Endothelial cell of umbilical vein (primary cell): ENCODE data around the gene DDX54. TPM values are rescaled to one million over a fixed set of nuclear protein-coding genes. Genes with fewer than 3 reads are reported as not detected.

Experiments used
- BruUV-seq: library from RNA; stranded (reverse); fragments of 400-500 nt; replicated peaks from 2 replicates; lab custom pipeline; 2021; lab: Mats Ljungman, UMichigan
- CTCF ChIA-PET: fragments of 300-600, 350-600 bp; sonication (Branson Sonifier 250); formaldehyde crosslinking; loops from one replicate; lab custom pipeline; 2021; ENCODE audit warnings: antibody characterized with exemption, inconsistent platforms; lab: Charles Lee
- POLR2A ChIA-PET: fragments of 300-600, 350-600 bp; sonication (Branson Sonifier 250); formaldehyde crosslinking; loops from one replicate; lab custom pipeline; 2021; ENCODE audit warnings: antibody characterized with exemption, inconsistent platforms; lab: Charles Lee
- DNase-seq: peaks from one replicate; pipeline ENCODE4 v3.0.0-alpha.2; 2011; ENCODE audit warnings: low read depth, low spot score
- FAIRE-seq: peaks from 2 replicates; lab custom pipeline; 2011; peaks lifted over from hg19 to GRCh38; lab: Jason Lieb, UNC
- H2AFZ ChIP-seq: 2 replicates; pipeline ENCODE4 v1.6.0; 2012; ENCODE audit warnings: low read depth, low read length, control low read depth, inconsistent platforms
- H3K27ac ChIP-seq: 2 replicates; pipeline ENCODE4 v1.5.1; 2011; ENCODE audit warnings: low read depth, mild to moderate bottlenecking, control low read depth, low read length, moderate library complexity; ENCODE audit not compliant: insufficient read depth
- H3K27me3 ChIP-seq, 2 experiments: 2 replicates each; pipeline versions ENCODE4 v1.6.0 to v1.6.1; 2011; ENCODE audit warnings: low read length in 2 of 2, mixed read lengths in 1 of 2; ENCODE audit not compliant: control insufficient read depth in 2 of 2, insufficient read depth in 2 of 2
- H3K36me3 ChIP-seq, 2 experiments: 2 replicates in 1 of 2; 3 replicates in 1 of 2; pipeline ENCODE4 v1.5.1; 2011; ENCODE audit warnings: low read length in 2 of 2, mild to moderate bottlenecking in 1 of 2, moderate library complexity in 1 of 2; ENCODE audit not compliant: control insufficient read depth in 2 of 2, insufficient read depth in 2 of 2; ENCODE audit errors: extremely low read depth in 1 of 2
- H3K4me1 ChIP-seq: 3 replicates; pipeline ENCODE4 v1.5.1; 2011; ENCODE audit warnings: mild to moderate bottlenecking, low read length; ENCODE audit not compliant: control insufficient read depth, insufficient read depth; ENCODE audit errors: extremely low read depth
- H3K4me2 ChIP-seq: 2 replicates; pipeline ENCODE4 v1.6.1; 2011; ENCODE audit warnings: low read length, control low read depth, mixed read lengths; ENCODE audit not compliant: insufficient read depth
- H3K4me3 ChIP-seq, 3 experiments: fragments of 200-600 bp in 1 of 3; sonication (generic), shearing (Covaris generic) in 1 of 3; replicated peaks in 1 of 3; 2 replicates each; pipeline ENCODE4 v1.5.1; 2011 to 2016; ENCODE audit warnings: control low read depth in 3 of 3, low read length in 3 of 3, mild to moderate bottlenecking in 2 of 3, inconsistent platforms in 1 of 3, low read depth in 1 of 3, moderate library complexity in 1 of 3; ENCODE audit not compliant: insufficient read depth in 1 of 3
- H3K79me2 ChIP-seq: 2 replicates; pipeline ENCODE4 v1.6.0; 2012; ENCODE audit warnings: low read length, inconsistent platforms; ENCODE audit not compliant: control insufficient read depth, insufficient read depth
- H3K9ac ChIP-seq: replicated peaks from 2 replicates; pipeline ENCODE3; 2011; ENCODE audit warnings: low read length, control low read depth; ENCODE audit not compliant: insufficient read depth; ENCODE audit errors: extremely low read depth
- H3K9me1 ChIP-seq: replicated peaks from 3 replicates; pipeline ENCODE4 v1.6.0; 2011; ENCODE audit warnings: mild to moderate bottlenecking, low read length; ENCODE audit not compliant: control insufficient read depth, insufficient read depth; ENCODE audit errors: extremely low read depth
- H3K9me3 ChIP-seq: replicated peaks from 2 replicates; pipeline ENCODE4 v1.5.1; 2012; ENCODE audit warnings: low read length, inconsistent platforms; ENCODE audit not compliant: control insufficient read depth, insufficient read depth
- H4K20me1 ChIP-seq: replicated peaks from 2 replicates; pipeline ENCODE3; 2011; ENCODE audit warnings: mild to moderate bottlenecking, low read length; ENCODE audit not compliant: control insufficient read depth, insufficient read depth; ENCODE audit errors: extremely low read depth
- EZH2 ChIP-seq: IDR thresholded peaks from 2 replicates; pipeline ENCODE4 v1.6.1; 2012; ENCODE audit warnings: borderline replicate concordance, low read depth, mild to moderate bottlenecking, moderate library complexity, low read length, inconsistent platforms; ENCODE audit not compliant: severe bottlenecking
- FOS ChIP-seq: IDR thresholded peaks from 2 replicates; pipeline ENCODE4 v1.6.1; 2011; ENCODE audit warnings: mild to moderate bottlenecking, low read length, moderate library complexity, borderline replicate concordance; ENCODE audit not compliant: insufficient read depth
- GATA2 ChIP-seq: IDR thresholded peaks from 2 replicates; pipeline ENCODE4 v1.7.0; 2011; ENCODE audit warnings: low read depth, mild to moderate bottlenecking, moderate library complexity, mixed read lengths, low read length; ENCODE audit not compliant: insufficient read length, insufficient read depth
- JUN ChIP-seq: IDR thresholded peaks from 2 replicates; pipeline ENCODE4 v1.6.1; 2011; ENCODE audit warnings: borderline replicate concordance, low read depth; ENCODE audit not compliant: insufficient read length, insufficient read depth
- MAX ChIP-seq: IDR thresholded peaks from 2 replicates; pipeline ENCODE4 v1.6.1; 2011; ENCODE audit not compliant: insufficient read depth, insufficient read length
- MYC ChIP-seq: IDR thresholded peaks from one replicate; pipeline ENCODE4 v1.6.1; 2011; ENCODE audit warnings: mild to moderate bottlenecking, low read depth, low read length
- POLR2A ChIP-seq: IDR thresholded peaks from 2 replicates; pipeline ENCODE4 v1.6.1; 2012; ENCODE audit warnings: low read depth, mild to moderate bottlenecking, control low read depth, low read length
- dilution Hi-C: fragments of 300-500 bp; cut with MboI; formaldehyde crosslinking; loops from one replicate; pipeline ENCODE4 v1.15.0; 2019; ENCODE audit warnings: low sequenced_read_pairs; ENCODE audit not compliant: extremely low pct_ligation_motif_present
- intact Hi-C: fragments of 100-400 bp; cut with micrococcal nuclease; formaldehyde crosslinking; loops from one replicate; pipeline ENCODE4 v1.10.0; 2022
- polyA plus RNA-seq, 4 experiments: library from polyadenylated mRNA; depleted of rRNA in 3 of 4; stranded (reverse) in 3 of 4; unstranded in 1 of 4; fragments of >200 nt; gene quantifications; 2 replicates each; pipeline versions ENCODE4 v1.2.1 to v1.2.3, GENCODE V29; 2011 to 2012; ENCODE audit warnings: missing spikeins in 1 of 4
- total RNA-seq: library from RNA; stranded (reverse); gene quantifications from 2 replicates; pipeline ENCODE4 v1.2.3, GENCODE V29; 2021
- TF ChIP-seq, protein P1 (sequence below), 2 donors: IDR thresholded peaks; 1 replicate in 1 of 2; 2 replicates in 1 of 2; pipeline ENCODE4 v1.5.1; 2011; ENCODE audit warnings: low read length in 2 of 2, mild to moderate bottlenecking in 2 of 2, moderate library complexity in 2 of 2, control low read depth in 1 of 2, inconsistent platforms in 1 of 2, low read depth in 1 of 2; ENCODE audit not compliant: insufficient read depth in 1 of 2; ENCODE audit errors: extremely low read depth in 1 of 2

Gene DDX54
- total and polyA plus RNA-seq, 2 donors (not counting 3 experiments of a cell fraction or from before 2014, with no cell fraction given) = 54.1 to 90.0 TPM

DNA sequence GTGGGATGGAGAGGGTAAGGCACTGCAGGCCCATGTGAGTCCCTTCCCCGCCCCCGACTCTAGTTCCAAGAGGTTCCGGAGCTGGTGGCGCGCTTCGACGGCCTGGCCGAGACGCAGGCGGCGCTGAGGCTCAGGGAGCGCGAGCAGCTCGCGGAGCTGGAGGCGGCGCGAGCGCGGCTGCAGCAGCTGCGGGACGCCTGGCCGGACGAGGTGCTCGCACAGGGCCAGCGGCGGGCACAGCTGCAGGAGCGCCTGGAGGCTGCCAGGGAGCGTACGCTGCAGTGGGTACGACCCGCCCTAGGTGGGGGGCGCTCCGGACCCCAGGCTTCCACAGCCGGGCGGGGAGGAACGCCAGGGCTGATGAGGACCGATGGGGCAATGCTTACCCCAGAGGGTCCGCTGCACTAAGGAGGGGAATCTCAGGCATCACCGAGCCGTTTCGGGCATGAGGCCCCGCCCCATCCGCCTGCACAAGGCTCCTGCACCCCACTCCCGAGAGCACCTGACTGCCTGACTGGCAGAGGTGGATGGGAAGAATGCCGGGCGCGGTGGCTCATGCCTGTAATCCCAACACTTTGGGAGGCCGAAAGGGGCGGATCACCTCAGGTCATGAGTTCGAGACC, 30.8 kb downstream of the DDX54 start:
- no peak overlapping the region for H3K4me3 ChIP-seq
- CTCF ChIA-PET = interaction anchor here (0.6 to 5.9 kb wide), 4 partner anchors 10 to 161 kb away, joined by 4 to 114 read pairs (median 19); no protein-coding TSS in a partner anchor

DNA sequence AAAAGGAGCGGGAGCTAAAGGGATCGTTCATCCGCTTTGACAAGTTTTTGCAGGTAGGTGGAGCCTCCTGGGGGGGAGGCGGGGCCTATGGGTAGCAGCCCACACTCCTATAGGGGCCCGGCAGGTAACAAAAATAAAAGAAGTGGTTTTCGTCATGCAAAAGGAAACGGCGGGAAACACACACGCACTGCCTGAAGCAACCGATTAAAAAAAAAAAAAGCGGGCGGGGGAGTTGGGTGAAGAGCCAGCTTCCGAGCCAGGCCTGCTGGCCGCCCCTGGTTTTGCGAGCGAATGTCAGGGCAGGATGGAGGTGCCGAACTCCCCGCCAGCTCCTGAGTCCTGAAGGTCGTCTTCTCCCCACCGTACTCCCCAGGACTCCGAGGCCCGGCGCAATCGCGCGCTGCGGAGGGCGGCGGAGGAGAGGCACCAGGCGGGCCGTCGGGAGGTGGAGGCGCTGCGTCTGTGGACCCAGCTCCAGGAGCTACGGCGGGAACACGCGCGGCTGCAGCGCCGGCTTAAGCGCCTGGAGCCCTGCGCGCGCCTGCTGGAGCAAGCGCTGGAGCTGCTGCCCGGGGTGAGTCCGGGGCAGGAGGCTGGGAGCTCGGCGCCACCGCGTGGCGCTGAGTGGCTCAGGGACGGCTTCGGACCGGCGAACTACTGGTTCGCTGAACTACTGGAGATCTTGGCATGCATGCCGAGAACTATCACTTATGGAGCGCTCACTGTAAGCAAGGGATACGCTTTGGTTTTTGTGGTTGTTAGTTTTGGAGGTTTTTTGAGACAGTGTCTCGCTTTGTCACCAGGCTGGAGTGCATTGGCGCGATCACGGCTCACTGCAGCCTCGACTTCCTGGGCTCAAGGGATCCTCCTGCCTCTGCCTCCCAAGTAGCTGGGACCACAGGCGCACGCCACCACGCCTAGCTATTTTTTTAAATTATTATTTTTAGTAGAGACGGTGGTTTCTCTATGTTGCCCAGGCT, 32.2 kb downstream of the DDX54 start:
- H3K4me2 ChIP-seq = peak overlapping the region; percentile 64
- no peaks in the 10 kb centered on the region for H3K9me3 ChIP-seq
- no peak overlapping the region for H3K27ac ChIP-seq
- H3K9ac ChIP-seq = no peak overlapping the region
- H3K4me1 ChIP-seq = no peaks in the 10 kb centered on the region
- H3K27me3 ChIP-seq = peaks cover 22 to 29% of the 10 kb centered on the region in 2 experiments
- POLR2A ChIA-PET = no interaction called here
- intact Hi-C loops (loop anchor here (1.0 to 5.0 kb wide), 4 partner anchors 56 to 248 kb away; no protein-coding TSS in a partner anchor), dilution Hi-C loops (no loop called here)
- peaks cover 0 to 2% of the 10 kb centered on the region in 2 experiments for H3K36me3 ChIP-seq
- no TSS peak for BruUV-seq
- no peak for TF ChIP-seq MYC
- TF ChIP-seq, protein P1, sequence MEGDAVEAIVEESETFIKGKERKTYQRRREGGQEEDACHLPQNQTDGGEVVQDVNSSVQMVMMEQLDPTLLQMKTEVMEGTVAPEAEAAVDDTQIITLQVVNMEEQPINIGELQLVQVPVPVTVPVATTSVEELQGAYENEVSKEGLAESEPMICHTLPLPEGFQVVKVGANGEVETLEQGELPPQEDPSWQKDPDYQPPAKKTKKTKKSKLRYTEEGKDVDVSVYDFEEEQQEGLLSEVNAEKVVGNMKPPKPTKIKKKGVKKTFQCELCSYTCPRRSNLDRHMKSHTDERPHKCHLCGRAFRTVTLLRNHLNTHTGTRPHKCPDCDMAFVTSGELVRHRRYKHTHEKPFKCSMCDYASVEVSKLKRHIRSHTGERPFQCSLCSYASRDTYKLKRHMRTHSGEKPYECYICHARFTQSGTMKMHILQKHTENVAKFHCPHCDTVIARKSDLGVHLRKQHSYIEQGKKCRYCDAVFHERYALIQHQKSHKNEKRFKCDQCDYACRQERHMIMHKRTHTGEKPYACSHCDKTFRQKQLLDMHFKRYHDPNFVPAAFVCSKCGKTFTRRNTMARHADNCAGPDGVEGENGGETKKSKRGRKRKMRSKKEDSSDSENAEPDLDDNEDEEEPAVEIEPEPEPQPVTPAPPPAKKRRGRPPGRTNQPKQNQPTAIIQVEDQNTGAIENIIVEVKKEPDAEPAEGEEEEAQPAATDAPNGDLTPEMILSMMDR (IDR thresholded peaks at IDR 0.05; ENCODE audit: extremely low read depth in 1 of 2, insufficient read depth in 1 of 2, low read depth in 1 of 2, low read length in 2 of 2) = peak; percentile 16 to 62
- no peak for TF ChIP-seq FOS
- TF ChIP-seq EZH2 = peak; percentile 52
- TF ChIP-seq GATA2 = no peak
- TF ChIP-seq MAX = no peak
- no peak for TF ChIP-seq POLR2A
- peak overlapping the region; percentile 72 for H2AFZ ChIP-seq
- H3K4me3 ChIP-seq = peak overlapping the region in 1 of 3 experiments; percentile 11
- H3K79me2 ChIP-seq = no peaks in the 10 kb centered on the region
- DNase-seq (peak; percentile 63), FAIRE-seq (peak; percentile 85)
- H3K9me1 ChIP-seq = no peaks in the 10 kb centered on the region
- H4K20me1 ChIP-seq = no peaks in the 10 kb centered on the region
- CTCF ChIA-PET = interaction anchor here (0.5 to 5.9 kb wide), 10 partner anchors 8 to 160 kb away, joined by 3 to 114 read pairs (median 6); no protein-coding TSS in a partner anchor

More for the DNA sequence above, 30.8 kb downstream of the DDX54 start:
- H3K27ac ChIP-seq = no peak overlapping the region
- POLR2A ChIA-PET = no interaction called here
- H2AFZ ChIP-seq = no peak overlapping the region
- H3K9me1 ChIP-seq = no peaks in the 10 kb centered on the region
- no peak for TF ChIP-seq GATA2
- peak; percentile 60 for TF ChIP-seq EZH2
- no peak for TF ChIP-seq MYC
- no peak for TF ChIP-seq JUN
- TF ChIP-seq POLR2A = no peak
- FAIRE-seq = no peak
- intact Hi-C loops = loop anchor here (5.0 kb wide), 1 partner anchor 57 kb away; no protein-coding TSS in a partner anchor
- peaks cover 3 to 13% of the 10 kb centered on the region in 2 experiments for H3K36me3 ChIP-seq
- H3K27me3 ChIP-seq = peaks cover 22 to 29% of the 10 kb centered on the region in 2 experiments
- BruUV-seq = no TSS peak
- no peak overlapping the region for H3K9ac ChIP-seq
- H3K4me1 ChIP-seq = no peaks in the 10 kb centered on the region
- no peak overlapping the region for H3K4me2 ChIP-seq
- DNase-seq = peak; percentile 22
- dilution Hi-C loops = no loop called here
- H3K79me2 ChIP-seq = no peaks in the 10 kb centered on the region
- H4K20me1 ChIP-seq = no peaks in the 10 kb centered on the region
- no peaks in the 10 kb centered on the region for H3K9me3 ChIP-seq
